ENCODE data around the gene RDH5. TPM values are rescaled to one million over a fixed set of nuclear protein-coding genes. Genes with fewer than 3 reads are reported as not detected.

The RDH5 gene
- total RNA-seq, 2 donors from 2014 or later: 4.1 to 7.4 TPM

DNA sequence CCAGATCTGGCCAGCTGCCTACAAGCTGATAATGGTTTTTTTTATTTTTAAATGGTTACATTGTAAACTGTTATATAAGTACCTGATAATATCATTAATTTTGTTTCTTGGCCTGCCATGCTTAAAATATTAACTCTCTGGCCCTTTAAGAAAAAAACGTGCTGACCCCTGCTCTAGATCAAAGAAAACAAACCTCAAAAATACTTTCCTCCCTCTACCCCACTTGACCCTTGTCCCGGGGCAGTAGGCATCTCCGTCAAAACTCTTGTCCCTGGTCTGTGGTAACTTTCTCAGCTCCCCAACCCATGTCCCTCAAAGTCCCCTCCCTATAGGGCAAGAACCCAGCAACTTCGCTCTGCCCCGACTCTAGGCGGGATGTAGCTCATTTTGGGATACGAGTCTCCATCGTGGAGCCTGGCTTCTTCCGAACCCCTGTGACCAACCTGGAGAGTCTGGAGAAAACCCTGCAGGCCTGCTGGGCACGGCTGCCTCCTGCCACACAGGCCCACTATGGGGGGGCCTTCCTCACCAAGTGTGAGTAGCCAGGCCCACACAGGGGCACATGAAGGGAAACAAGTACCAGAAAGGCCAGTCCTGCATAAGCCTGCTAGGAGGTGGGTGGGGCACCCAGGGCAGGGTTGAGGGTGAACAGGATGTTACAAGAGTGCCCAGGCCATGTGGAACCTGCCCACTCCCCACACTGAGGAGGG lies 3.5 kb downstream of the RDH5 start:
- peaks cover 41% of the 10 kb centered on the region for H3K36me3 Mint-ChIP-seq (ENCODE audit: low read depth)
- no peak overlapping the region for H3K27ac ChIP-seq (ENCODE audit: low read depth, low read length)
- H3K4me1 ChIP-seq (ENCODE audit: control insufficient read depth, insufficient read depth, low read length): peaks cover 8% of the 10 kb centered on the region
- WGBS, 2 experiments (ENCODE audit: insufficient coverage in 1 of 2, insufficient read length in 1 of 2): 90 to 94% methylated on average over 6 to 10 of the region's 10 CpGs
- H3K4me3 Mint-ChIP-seq: no peak overlapping the region
- no peaks in the 10 kb centered on the region for H3K9me3 Mint-ChIP-seq
- H3K4me1 Mint-ChIP-seq: peaks cover 21% of the 10 kb centered on the region
- no peaks in the 10 kb centered on the region for H3K9me3 ChIP-seq (ENCODE audit: control insufficient read depth, low read length)
- no peak overlapping the region for H3K9ac ChIP-seq (ENCODE audit: extremely low read depth, low read length, poor library complexity, severe bottlenecking)
- no peaks in the 10 kb centered on the region for H3K27me3 ChIP-seq (ENCODE audit: control insufficient read depth, insufficient read depth, low read length, poor library complexity, severe bottlenecking)
- peak overlapping the region; percentile 55 for H3K27ac Mint-ChIP-seq
- DNase-seq: no peak
- peaks cover 53% of the 10 kb centered on the region for H3K36me3 ChIP-seq (ENCODE audit: control insufficient read depth, insufficient read depth, low read length)
- TF ChIP-seq, protein P1, sequence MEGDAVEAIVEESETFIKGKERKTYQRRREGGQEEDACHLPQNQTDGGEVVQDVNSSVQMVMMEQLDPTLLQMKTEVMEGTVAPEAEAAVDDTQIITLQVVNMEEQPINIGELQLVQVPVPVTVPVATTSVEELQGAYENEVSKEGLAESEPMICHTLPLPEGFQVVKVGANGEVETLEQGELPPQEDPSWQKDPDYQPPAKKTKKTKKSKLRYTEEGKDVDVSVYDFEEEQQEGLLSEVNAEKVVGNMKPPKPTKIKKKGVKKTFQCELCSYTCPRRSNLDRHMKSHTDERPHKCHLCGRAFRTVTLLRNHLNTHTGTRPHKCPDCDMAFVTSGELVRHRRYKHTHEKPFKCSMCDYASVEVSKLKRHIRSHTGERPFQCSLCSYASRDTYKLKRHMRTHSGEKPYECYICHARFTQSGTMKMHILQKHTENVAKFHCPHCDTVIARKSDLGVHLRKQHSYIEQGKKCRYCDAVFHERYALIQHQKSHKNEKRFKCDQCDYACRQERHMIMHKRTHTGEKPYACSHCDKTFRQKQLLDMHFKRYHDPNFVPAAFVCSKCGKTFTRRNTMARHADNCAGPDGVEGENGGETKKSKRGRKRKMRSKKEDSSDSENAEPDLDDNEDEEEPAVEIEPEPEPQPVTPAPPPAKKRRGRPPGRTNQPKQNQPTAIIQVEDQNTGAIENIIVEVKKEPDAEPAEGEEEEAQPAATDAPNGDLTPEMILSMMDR (conservative IDR thresholded peaks at IDR 0.05): no peak
- H3K27me3 Mint-ChIP-seq (ENCODE audit: insufficient read depth): no peaks in the 10 kb centered on the region
- H3K4me3 ChIP-seq (ENCODE audit: low read length): no peak overlapping the region

DNA sequence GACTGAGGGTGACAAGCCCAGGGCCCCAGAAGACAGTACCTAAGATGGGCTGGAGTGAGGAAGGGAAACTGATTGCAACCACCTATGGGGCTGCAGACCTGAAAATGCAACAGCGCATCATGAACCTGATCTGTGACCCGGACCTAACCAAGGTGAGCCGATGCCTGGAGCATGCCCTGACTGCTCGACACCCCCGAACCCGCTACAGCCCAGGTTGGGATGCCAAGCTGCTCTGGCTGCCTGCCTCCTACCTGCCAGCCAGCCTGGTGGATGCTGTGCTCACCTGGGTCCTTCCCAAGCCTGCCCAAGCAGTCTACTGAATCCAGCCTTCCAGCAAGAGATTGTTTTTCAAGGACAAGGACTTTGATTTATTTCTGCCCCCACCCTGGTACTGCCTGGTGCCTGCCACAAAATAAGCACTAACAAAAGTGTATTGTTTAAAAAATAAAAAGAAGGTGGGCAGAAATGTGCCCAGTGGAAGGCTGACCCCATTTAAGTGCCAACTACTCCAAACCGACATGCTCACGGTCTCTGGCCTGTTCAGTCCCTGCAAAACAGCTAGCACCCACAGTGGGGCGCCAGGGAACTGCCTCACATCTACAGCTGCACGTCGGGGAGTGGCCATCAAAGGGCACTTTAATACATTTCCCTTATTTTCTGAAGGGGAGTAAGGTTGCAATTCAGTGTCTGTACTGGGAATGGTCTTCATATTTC lies 4.2 kb downstream of the RDH5 start:
- TF ChIP-seq, protein P1 (conservative IDR thresholded peaks at IDR 0.05): peak; percentile 76
- Histone ChIP-seq H3K27me3 (ENCODE audit: control insufficient read depth, insufficient read depth, low read length, poor library complexity, severe bottlenecking) (no peaks in the 10 kb centered on the region), H3K9me3 (ENCODE audit: control insufficient read depth, low read length) (no peaks in the 10 kb centered on the region), H3K4me3 (ENCODE audit: low read length) (no peak overlapping the region), H3K4me1 (ENCODE audit: control insufficient read depth, insufficient read depth, low read length) (peaks cover 8% of the 10 kb centered on the region), H3K9ac (ENCODE audit: extremely low read depth, low read length, poor library complexity, severe bottlenecking) (no peak overlapping the region), H3K36me3 (ENCODE audit: control insufficient read depth, insufficient read depth, low read length) (peaks cover 53% of the 10 kb centered on the region), H3K27ac (ENCODE audit: low read depth, low read length) (no peak overlapping the region)
- H3K27me3 Mint-ChIP-seq (ENCODE audit: insufficient read depth): no peaks in the 10 kb centered on the region
- H3K27ac Mint-ChIP-seq: peak overlapping the region; percentile 6
- H3K4me3 Mint-ChIP-seq: no peak overlapping the region
- peaks cover 41% of the 10 kb centered on the region for H3K36me3 Mint-ChIP-seq (ENCODE audit: low read depth)
- no peaks in the 10 kb centered on the region for H3K9me3 Mint-ChIP-seq
- DNase-seq: peak; percentile 94
- WGBS, 2 experiments (ENCODE audit: insufficient coverage in 1 of 2, insufficient read length in 1 of 2): 77 to 81% methylated on average over 9 to 11 of the region's 11 CpGs
- peaks cover 19% of the 10 kb centered on the region for H3K4me1 Mint-ChIP-seq

DNA sequence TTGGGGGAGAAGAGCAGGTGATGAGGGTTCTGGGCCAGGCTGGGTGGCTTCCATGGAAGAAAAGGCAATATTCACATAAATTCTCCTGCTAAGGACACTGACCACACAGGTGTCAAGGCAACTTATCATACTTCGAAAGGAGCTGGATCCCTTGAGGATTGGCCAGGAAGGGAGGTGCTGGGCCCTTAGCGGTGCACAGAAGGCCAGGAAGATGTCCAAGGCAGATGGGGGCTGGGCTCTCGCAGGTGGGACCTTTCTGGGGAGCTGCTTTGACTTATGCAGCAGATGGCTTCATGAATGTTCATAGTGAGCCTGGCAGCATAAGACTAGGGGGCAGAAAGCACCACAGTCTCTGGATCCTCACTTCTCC lies 4.7 kb downstream of the RDH5 start:
- TF ChIP-seq, protein P1 (conservative IDR thresholded peaks at IDR 0.05): no peak
- H3K27ac ChIP-seq (ENCODE audit: low read depth, low read length): no peak overlapping the region
- no peak overlapping the region for H3K9ac ChIP-seq (ENCODE audit: extremely low read depth, low read length, poor library complexity, severe bottlenecking)
- no peak for DNase-seq
- peak overlapping the region; percentile 92 for H3K4me3 ChIP-seq (ENCODE audit: low read length)
- peaks cover 50% of the 10 kb centered on the region for H3K36me3 ChIP-seq (ENCODE audit: control insufficient read depth, insufficient read depth, low read length)
- 87 to 100% methylated on average over 2 to 3 of the region's 3 CpGs for WGBS, 2 experiments (ENCODE audit: insufficient coverage in 1 of 2, insufficient read length in 1 of 2)
- peaks cover 21% of the 10 kb centered on the region for H3K4me1 Mint-ChIP-seq
- no peaks in the 10 kb centered on the region for H3K9me3 ChIP-seq (ENCODE audit: control insufficient read depth, low read length)
- no peak overlapping the region for H3K4me3 Mint-ChIP-seq
- no peaks in the 10 kb centered on the region for H3K9me3 Mint-ChIP-seq
- H3K4me1 ChIP-seq (ENCODE audit: control insufficient read depth, insufficient read depth, low read length): peaks cover 8% of the 10 kb centered on the region
- peak overlapping the region; percentile 6 for H3K27ac Mint-ChIP-seq
- H3K27me3 Mint-ChIP-seq (ENCODE audit: insufficient read depth): no peaks in the 10 kb centered on the region
- peaks cover 39% of the 10 kb centered on the region for H3K36me3 Mint-ChIP-seq (ENCODE audit: low read depth)
- H3K27me3 ChIP-seq (ENCODE audit: control insufficient read depth, insufficient read depth, low read length, poor library complexity, severe bottlenecking): no peaks in the 10 kb centered on the region

Data from endodermal cell (in vitro differentiated cells).